Subcutaneous abdominal adipose tissue (tissue), 5 donors: Measurements from ENCODE around the gene HCN2.

Source experiments
- H3K27ac ChIP-seq: one replicate; pipeline ENCODE4 v1.7.0; 2013; ENCODE audit warnings: low read depth, mild to moderate bottlenecking, inconsistent platforms, low read length, moderate library complexity
- H3K27me3 ChIP-seq, 5 donors: one replicate each; pipeline ENCODE4 v1.7.0; 2013; ENCODE audit warnings: low read length in 5 of 5, inconsistent platforms in 1 of 5; ENCODE audit not compliant: control insufficient read depth in 5 of 5, insufficient read depth in 4 of 5
- H3K36me3 ChIP-seq, 5 donors: one replicate each; pipeline ENCODE4 v1.7.0; 2013; ENCODE audit warnings: low read length in 5 of 5; ENCODE audit not compliant: control insufficient read depth in 5 of 5, insufficient read depth in 5 of 5
- H3K4me1 ChIP-seq, 5 donors: one replicate each; pipeline ENCODE4 v1.7.0; 2013; ENCODE audit warnings: low read length in 5 of 5, mild to moderate bottlenecking in 3 of 5, moderate library complexity in 1 of 5; ENCODE audit not compliant: control insufficient read depth in 5 of 5, insufficient read depth in 5 of 5
- H3K4me3 ChIP-seq, 5 donors: one replicate each; pipeline ENCODE4 v1.7.0; 2013; ENCODE audit warnings: low read length in 5 of 5, low read depth in 1 of 5
- H3K9ac ChIP-seq, 5 donors: one replicate each; pipeline ENCODE4 v1.7.0; 2013; ENCODE audit warnings: low read length in 5 of 5, mild to moderate bottlenecking in 4 of 5, moderate library complexity in 3 of 5
- H3K9me3 ChIP-seq, 5 donors: one replicate each; pipeline ENCODE4 v1.7.0; 2013; ENCODE audit warnings: low read length in 5 of 5; ENCODE audit not compliant: control insufficient read depth in 5 of 5
- donor health status: healthy.
- donor health status: healthy.
- donor health status: healthy.
- donor health status: healthy.
- donor health status: healthy.

Gene HCN2

DNA sequence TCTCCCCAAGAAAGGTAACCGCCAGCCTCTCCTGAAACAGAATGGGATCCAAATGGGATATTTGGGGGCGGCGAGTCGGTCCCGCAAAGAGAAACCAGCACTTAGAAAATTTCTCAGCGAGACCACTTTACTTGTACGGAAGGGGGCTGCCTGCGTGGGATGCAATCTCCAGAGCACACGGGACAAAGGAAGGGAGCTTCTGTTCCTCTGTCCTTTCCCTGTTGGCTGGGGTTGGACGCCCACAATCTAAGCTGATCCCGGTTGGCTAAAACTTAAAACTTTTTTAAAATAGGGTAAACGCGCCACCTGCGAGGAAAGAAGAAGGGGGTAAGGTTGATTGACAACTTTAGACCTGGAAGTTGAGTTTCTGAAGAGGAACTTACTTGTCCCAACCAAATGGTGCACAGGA is 18.1 kb upstream of the HCN2 start:
- peak overlapping the region in 4 of 5 donors; percentile 23 to 70 (median 68) for H3K9ac ChIP-seq
- H3K9me3 ChIP-seq: no peaks in the 10 kb centered on the region
- no peaks in the 10 kb centered on the region for H3K36me3 ChIP-seq
- no peaks in the 10 kb centered on the region for H3K27me3 ChIP-seq
- H3K4me1 ChIP-seq: peaks cover 4 to 52% (median 48%) of the 10 kb centered on the region in 5 donors
- peak overlapping the region; percentile 59 to 92 (median 70) for H3K4me3 ChIP-seq
- H3K27ac ChIP-seq: peak overlapping the region; percentile 40

DNA sequence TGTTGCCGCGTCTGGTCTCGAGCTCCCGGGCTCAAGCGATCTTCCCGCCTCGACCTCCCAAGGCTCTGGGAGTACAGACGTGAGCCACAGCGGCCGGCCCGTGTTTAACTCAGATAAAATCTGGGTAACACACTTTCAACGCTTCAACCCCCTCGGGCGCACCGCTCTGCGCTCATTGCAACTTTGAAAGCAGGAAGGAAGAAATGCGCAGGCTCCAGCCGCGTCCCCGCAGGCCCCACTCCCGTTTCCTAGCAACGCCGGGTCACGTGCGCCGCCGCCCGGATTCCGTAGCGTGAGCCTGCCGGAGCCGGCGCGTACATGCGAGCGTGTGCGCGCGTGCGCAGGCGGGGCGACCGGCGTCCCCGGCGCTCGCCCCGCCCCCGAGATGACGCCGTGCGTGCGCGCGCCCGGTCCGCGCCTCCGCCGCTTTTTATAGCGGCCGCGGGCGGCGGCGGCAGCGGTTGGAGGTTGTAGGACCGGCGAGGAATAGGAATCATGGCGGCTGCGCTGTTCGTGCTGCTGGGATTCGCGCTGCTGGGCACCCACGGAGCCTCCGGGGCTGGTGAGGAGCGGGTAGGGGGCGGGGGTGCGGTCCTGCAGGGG is 17.4 kb upstream of the HCN2 start, which contains the start of gene BSG:
BSG (plus strand) TSS at position 457 of the 603 bp plus-strand sequence; CDS start at position 496, 39 bp downstream.
- H3K9ac ChIP-seq: peak within 1 kb of the TSS; percentile 48 to 98 (median 92)
- peaks cover 4 to 57% (median 50%) of the 10 kb centered on the region in 5 donors for H3K4me1 ChIP-seq
- H3K9me3 ChIP-seq: no peaks in the 10 kb centered on the region
- peak within 1 kb of the TSS; percentile 76 for H3K27ac ChIP-seq
- H3K27me3 ChIP-seq: no peaks in the 10 kb centered on the region
- no peaks in the 10 kb centered on the region for H3K36me3 ChIP-seq
- H3K4me3 ChIP-seq: peak within 1 kb of the TSS; percentile 86 to 95 (median 91)

DNA sequence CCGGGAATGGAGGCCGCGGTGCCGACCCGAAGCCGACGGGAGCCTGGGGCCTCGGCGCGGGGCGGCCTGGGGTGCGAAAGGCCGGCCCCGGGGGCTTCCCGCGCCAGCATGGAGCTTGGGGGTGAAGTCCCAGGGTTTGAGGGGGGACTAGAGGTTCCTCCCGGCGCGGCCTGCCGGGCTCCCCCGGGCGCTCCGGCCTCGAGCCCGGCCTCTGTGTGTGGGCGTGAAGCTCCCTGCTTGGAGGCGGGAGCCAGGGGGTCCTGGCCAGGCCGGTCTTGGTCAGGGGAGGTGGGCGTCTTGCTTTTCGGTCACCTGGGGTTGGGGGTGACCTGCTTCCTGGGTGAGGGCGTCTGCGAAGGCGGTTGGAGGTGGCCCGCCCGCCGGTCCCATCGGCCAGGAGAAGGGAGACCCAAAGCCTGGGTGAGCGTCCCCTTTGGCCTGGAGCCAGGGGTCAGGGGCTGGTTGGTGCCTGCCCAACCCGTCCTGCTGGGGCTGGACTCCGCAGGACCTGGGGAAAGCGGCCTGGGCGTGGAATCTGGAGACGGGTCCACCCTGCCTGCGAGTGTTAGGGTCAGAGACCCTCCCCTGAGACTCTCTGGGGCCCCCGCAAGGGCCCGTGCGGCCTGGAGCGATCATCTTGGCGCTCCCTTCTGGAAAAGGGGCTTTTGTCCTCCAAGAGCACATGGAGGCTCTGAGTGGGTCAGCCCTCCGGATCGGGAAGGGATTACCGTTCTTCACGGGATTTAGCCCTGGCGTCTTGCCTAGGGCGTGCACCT is 16.8 kb upstream of the HCN2 start:
- peak overlapping the region; percentile 48 to 98 (median 92) for H3K9ac ChIP-seq
- H3K4me3 ChIP-seq: peak overlapping the region; percentile 86 to 95 (median 91)
- H3K9me3 ChIP-seq: no peaks in the 10 kb centered on the region
- H3K36me3 ChIP-seq: peaks cover 0 to 7% (median 4%) of the 10 kb centered on the region in 5 donors
- H3K27me3 ChIP-seq: no peaks in the 10 kb centered on the region
- peaks cover 4 to 60% (median 50%) of the 10 kb centered on the region in 5 donors for H3K4me1 ChIP-seq
- H3K27ac ChIP-seq: peak overlapping the region; percentile 76

DNA sequence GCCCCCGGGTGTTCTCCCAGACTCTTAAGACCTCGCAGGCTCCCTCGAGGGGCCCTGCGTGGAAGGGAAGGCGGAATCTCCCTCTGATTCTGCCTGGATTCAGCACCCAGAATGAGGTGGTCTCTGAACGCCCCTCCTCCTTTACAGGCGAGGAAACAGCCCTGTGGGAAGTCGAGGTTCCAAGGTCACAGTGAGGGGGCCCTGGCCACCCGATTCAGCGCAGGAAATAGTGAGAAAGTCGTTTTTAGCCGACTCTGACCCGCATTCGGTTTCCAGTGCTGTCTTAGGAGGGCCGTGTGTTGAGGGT is 16.2 kb upstream of the HCN2 start:
- Histone ChIP-seq H3K4me1 (peaks cover 4 to 60% (median 50%) of the 10 kb centered on the region in 5 donors), H3K27ac (peak overlapping the region; percentile 76), H3K9ac (peak overlapping the region; percentile 48 to 98 (median 92)), H3K4me3 (peak overlapping the region; percentile 86 to 95 (median 91)), H3K36me3 (peaks cover 0 to 12% (median 7%) of the 10 kb centered on the region in 5 donors), H3K9me3 (no peaks in the 10 kb centered on the region), H3K27me3 (no peaks in the 10 kb centered on the region)

DNA sequence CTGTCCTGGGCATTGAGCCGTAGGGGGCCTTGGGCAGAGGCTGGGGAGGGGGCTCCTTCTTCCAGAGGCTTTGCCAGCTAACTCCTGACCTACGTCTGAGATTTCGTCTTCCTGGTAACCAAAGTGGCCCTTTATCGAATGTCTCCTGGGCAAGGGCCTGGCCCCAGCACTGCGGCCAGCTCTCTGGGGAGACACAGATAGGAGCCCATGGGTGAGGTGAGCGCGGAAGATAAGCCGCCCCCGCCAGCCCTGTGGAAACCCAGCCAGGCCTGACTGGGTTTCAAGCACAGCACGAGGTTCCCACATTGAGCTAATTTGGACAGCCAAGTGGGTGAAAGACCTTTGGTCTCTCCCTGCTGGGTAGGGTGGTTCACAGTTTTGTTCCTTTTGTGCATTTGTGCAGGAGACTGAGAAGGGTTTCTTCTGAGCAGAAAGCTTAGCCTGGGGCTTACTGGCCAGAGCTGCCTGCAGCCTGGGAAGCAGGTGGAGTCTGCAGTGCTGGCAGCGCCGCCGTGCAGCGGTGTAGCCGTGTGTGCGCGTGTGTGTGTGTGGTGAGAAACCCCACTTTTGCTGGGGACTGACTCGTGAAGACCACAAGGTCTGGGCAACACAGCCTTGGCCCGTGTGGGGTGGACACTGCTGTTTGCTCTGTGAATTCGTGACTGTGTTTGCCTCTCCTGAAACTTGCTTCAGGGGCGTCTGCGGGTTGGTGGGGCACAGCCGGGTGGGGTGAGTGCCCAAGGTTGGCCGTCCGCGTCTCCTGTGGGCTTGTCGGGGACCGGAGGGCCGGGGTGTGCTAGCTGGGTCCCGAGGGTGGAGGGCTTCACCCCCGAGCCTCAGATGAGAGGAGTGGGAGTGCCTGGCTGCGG is 14.8 kb upstream of the HCN2 start:
- Histone ChIP-seq H3K9me3 (no peaks in the 10 kb centered on the region), H3K27me3 (no peaks in the 10 kb centered on the region), H3K4me3 (peak overlapping the region in 4 of 5 donors; percentile 52 to 75 (median 56)), H3K4me1 (peaks cover 4 to 60% (median 50%) of the 10 kb centered on the region in 5 donors), H3K36me3 (peaks cover 0 to 25% (median 12%) of the 10 kb centered on the region in 5 donors), H3K9ac (peak overlapping the region in 2 of 5 donors; percentile 61 to 74), H3K27ac (peak overlapping the region; percentile 62)

DNA sequence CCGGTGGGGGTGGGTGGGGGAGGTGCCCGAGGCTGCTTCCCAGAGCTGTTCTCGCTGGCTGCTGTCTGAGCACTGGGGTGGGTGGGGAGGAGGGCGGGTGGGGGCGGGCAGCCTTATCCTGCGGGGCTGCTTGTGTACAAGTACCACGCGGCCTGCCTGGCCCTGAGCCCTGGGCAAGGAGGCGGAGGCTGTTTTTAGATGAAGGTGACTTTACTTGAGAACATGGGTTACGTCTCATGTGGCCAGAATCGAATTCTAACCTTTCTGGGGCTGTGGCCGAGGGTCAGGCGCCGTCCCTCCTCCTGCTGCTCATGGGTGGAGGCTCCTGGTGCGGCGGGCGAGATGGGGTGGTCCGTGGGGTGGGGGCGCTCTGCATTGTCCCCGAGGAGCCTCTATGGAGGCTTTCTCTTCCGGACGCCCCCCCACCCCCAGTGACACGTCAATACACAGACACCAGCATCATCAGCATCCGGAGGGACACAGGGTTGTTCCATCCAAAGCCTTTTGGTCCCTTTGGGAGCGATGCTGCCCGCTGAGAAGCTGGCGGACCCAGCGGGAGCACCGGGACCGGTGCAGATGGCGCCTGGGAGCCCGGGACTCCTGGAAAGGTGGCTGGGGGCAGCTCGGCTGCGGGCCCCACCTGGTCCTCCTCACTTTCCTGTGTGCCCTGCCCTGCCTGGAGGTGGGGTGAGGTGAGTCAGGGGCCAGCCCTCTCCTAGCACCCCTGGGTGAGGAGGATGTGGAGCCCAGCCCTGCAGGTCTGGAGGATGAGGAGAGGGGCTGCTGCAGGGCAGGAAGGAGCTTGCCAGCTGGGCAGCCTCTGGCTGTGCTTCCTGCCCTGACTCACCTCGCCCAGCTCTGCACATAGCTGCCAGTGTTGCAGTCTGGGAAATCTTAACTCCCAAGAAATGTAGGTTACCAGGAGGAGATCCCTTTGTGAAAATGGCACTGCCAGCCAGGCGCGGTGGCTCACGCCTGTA is 13.9 kb upstream of the HCN2 start:
- Histone ChIP-seq H3K36me3 (peaks cover 0 to 32% (median 20%) of the 10 kb centered on the region in 5 donors), H3K27ac (no peak overlapping the region), H3K9me3 (no peaks in the 10 kb centered on the region), H3K4me3 (peak overlapping the region in 4 of 5 donors; percentile 52 to 75 (median 56)), H3K27me3 (no peaks in the 10 kb centered on the region), H3K9ac (peak overlapping the region in 1 of 5 donors; percentile 61), H3K4me1 (peaks cover 4 to 60% (median 50%) of the 10 kb centered on the region in 5 donors)

DNA sequence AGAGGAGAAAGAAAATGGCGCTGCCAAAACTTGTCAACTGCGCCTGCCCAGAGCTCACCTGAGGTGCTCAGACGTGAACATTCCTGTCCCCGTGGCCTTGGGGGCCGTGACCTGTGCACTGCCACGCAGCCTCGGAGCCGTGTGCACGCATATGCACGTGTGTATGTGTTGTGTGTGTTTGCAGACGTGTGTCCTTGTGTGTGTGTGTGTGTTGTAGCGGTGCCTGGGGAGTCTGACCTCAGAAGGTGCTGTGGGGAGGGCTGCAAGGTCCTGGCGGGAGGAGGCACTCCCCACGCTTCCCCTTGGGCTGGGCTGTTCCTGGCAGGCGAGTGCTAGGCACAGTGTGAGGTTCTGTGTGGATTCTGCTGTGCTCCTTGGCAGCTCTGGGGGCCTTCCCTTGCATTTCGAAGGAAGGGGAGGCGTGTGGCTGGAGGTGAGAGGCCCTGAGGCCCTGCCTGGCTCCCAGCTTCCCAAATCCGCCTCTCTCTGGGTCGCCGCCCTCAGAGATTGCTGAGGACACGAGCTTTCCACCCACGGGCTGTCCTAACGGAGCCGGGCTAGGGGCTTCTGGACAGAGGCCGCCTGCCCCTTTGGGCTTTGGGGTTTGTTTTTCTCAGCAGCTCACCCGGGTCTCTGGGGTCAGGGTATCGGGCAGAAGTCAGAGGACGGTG is 12.8 kb upstream of the HCN2 start:
- Histone ChIP-seq H3K4me1 (peaks cover 4 to 49% (median 39%) of the 10 kb centered on the region in 5 donors), H3K9me3 (no peaks in the 10 kb centered on the region), H3K9ac (no peak overlapping the region), H3K27ac (no peak overlapping the region), H3K4me3 (no peak overlapping the region), H3K36me3 (peaks cover 0 to 41% (median 28%) of the 10 kb centered on the region in 5 donors), H3K27me3 (no peaks in the 10 kb centered on the region)

DNA sequence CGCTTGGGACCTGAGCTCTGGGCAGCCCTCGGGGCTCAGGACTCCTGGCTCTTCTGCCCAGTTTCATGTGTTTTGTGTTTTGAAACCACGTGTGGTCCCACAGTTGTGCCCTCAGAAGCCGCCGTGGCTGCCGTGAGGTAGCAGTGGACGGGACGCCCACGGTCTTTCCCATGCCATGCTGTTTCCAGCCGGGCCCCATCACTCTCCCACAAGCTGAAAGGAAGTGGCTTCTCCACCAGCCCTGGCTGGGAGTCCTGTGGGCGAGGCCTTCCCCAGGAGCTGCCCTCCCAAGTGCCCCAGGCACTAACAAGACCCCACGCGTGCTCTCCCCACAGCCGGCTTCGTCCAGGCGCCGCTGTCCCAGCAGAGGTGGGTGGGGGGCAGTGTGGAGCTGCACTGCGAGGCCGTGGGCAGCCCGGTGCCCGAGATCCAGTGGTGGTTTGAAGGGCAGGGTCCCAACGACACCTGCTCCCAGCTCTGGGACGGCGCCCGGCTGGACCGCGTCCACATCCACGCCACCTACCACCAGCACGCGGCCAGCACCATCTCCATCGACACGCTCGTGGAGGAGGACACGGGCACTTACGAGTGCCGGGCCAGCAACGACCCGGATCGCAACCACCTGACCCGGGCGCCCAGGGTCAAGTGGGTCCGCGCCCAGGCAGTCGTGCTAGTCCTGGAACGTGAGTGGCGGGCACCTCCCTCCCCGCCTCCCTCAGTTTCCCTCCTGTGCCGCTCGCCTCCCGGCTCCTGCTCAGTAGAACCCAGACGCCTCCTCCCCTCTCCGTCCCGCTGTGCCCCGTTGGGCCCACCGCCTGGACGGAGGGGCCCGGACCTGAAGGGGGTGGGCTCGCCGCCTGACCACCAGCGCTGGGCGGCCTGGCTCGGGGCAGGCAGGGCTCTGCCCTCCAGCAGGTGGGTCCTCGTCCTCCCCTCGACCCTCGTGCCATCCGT is 12.0 kb upstream of the HCN2 start:
- no peak overlapping the region for H3K27ac ChIP-seq
- H3K4me3 ChIP-seq: no peak overlapping the region
- H3K4me1 ChIP-seq: peaks cover 4 to 47% (median 38%) of the 10 kb centered on the region in 5 donors
- H3K9ac ChIP-seq: no peak overlapping the region
- no peaks in the 10 kb centered on the region for H3K9me3 ChIP-seq
- no peaks in the 10 kb centered on the region for H3K27me3 ChIP-seq
- H3K36me3 ChIP-seq: peaks cover 0 to 46% (median 32%) of the 10 kb centered on the region in 5 donors
